GM12801 (cell line): ENCODE results near the gene COL1A2.

Experiments
- CTCF ChIP-seq: IDR thresholded peaks from one replicate; pipeline ENCODE4 v1.5.1; 2011; ENCODE audit warnings: control low read depth; ENCODE audit not compliant: insufficient read length; ENCODE audit errors: extremely low read depth

Gene COL1A2

GRCh38 chr7:94382132-94382531 is 12.6 kb upstream of the COL1A2 start:
- TF ChIP-seq CTCF: no peak

GRCh38 chr7:94382746-94383145 is 11.9 kb upstream of the COL1A2 start:
- TF ChIP-seq CTCF: no peak

GRCh38 chr7:94384315-94384714 is 10.4 kb upstream of the COL1A2 start:
- TF ChIP-seq CTCF: no peak

- TF ChIP-seq CTCF: no peak
Measured at GRCh38 chr7:94386416-94386815, 8.3 kb upstream of the COL1A2 start.

- no peak for TF ChIP-seq CTCF
Measured at GRCh38 chr7:94388540-94388939, 6.2 kb upstream of the COL1A2 start.

- TF ChIP-seq CTCF: no peak
Measured at GRCh38 chr7:94389381-94389780, 5.3 kb upstream of the COL1A2 start.

GRCh38 chr7:94391726-94392392 is 2.8 kb upstream of the COL1A2 start:
- no peak for TF ChIP-seq CTCF
